ENCODE measurements around the gene LIMS1.
"Not testable (repeated sequence)": the region's sequence is repeated elsewhere in the genome, so short reads cannot be mapped to it uniquely, and the experiment has no call there.

DNA sequence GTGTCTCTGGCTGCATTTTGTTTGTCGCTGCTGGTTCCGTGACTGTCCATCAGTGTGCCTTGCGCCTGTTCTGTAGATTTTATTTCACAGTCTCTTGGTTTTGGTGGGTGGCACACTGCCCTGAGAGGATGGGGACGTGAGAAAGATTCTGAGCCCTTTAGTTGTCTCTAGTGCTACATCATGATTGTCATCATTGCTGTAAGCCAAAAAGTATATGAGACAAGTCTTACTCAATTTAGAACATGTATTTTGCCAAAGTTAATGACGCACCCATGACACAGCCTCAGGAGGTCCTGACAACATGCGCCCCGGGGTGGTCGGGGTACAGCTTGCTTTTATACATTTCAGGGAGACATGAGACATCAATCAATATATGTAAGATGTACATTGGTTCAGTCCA, 119.2 kb downstream of the LIMS1 start:
- TF ChIP-seq, protein P1, sequence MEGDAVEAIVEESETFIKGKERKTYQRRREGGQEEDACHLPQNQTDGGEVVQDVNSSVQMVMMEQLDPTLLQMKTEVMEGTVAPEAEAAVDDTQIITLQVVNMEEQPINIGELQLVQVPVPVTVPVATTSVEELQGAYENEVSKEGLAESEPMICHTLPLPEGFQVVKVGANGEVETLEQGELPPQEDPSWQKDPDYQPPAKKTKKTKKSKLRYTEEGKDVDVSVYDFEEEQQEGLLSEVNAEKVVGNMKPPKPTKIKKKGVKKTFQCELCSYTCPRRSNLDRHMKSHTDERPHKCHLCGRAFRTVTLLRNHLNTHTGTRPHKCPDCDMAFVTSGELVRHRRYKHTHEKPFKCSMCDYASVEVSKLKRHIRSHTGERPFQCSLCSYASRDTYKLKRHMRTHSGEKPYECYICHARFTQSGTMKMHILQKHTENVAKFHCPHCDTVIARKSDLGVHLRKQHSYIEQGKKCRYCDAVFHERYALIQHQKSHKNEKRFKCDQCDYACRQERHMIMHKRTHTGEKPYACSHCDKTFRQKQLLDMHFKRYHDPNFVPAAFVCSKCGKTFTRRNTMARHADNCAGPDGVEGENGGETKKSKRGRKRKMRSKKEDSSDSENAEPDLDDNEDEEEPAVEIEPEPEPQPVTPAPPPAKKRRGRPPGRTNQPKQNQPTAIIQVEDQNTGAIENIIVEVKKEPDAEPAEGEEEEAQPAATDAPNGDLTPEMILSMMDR (tag by site-specific recombination; IDR thresholded peaks at IDR 0.05): not testable (repeated sequence)
- TF ChIP-seq, protein P2, sequence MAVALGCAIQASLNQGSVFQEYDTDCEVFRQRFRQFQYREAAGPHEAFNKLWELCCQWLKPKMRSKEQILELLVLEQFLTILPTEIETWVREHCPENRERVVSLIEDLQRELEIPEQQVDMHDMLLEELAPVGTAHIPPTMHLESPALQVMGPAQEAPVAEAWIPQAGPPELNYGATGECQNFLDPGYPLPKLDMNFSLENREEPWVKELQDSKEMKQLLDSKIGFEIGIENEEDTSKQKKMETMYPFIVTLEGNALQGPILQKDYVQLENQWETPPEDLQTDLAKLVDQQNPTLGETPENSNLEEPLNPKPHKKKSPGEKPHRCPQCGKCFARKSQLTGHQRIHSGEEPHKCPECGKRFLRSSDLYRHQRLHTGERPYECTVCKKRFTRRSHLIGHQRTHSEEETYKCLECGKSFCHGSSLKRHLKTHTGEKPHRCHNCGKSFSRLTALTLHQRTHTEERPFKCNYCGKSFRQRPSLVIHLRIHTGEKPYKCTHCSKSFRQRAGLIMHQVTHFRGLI (tag by site-specific recombination; IDR thresholded peaks at IDR 0.05): not testable (repeated sequence)
- TF ChIP-seq, protein P3, sequence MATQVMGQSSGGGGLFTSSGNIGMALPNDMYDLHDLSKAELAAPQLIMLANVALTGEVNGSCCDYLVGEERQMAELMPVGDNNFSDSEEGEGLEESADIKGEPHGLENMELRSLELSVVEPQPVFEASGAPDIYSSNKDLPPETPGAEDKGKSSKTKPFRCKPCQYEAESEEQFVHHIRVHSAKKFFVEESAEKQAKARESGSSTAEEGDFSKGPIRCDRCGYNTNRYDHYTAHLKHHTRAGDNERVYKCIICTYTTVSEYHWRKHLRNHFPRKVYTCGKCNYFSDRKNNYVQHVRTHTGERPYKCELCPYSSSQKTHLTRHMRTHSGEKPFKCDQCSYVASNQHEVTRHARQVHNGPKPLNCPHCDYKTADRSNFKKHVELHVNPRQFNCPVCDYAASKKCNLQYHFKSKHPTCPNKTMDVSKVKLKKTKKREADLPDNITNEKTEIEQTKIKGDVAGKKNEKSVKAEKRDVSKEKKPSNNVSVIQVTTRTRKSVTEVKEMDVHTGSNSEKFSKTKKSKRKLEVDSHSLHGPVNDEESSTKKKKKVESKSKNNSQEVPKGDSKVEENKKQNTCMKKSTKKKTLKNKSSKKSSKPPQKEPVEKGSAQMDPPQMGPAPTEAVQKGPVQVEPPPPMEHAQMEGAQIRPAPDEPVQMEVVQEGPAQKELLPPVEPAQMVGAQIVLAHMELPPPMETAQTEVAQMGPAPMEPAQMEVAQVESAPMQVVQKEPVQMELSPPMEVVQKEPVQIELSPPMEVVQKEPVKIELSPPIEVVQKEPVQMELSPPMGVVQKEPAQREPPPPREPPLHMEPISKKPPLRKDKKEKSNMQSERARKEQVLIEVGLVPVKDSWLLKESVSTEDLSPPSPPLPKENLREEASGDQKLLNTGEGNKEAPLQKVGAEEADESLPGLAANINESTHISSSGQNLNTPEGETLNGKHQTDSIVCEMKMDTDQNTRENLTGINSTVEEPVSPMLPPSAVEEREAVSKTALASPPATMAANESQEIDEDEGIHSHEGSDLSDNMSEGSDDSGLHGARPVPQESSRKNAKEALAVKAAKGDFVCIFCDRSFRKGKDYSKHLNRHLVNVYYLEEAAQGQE (tag by site-specific recombination; IDR thresholded peaks at IDR 0.05): not testable (repeated sequence)
- TF ChIP-seq ZNF354C (tag by site-specific recombination; IDR thresholded peaks at IDR 0.05; ENCODE audit: borderline replicate concordance, low read depth); ELK4 (IDR thresholded peaks at IDR 0.05; ENCODE audit: borderline replicate concordance, low read depth, low read length); ZNF239 (tag by site-specific recombination; IDR thresholded peaks at IDR 0.05): not testable (repeated sequence)
